Daoy (cell line): ENCODE data around the gene PDXP. TPM values are rescaled to one million over a fixed set of nuclear protein-coding genes. Genes with fewer than 3 reads are reported as not detected.

Experiments used
- DNase-seq: peaks from one replicate; pipeline ENCODE4 v3.0.0-alpha.2; 2015; ENCODE audit warnings: low read depth
- total RNA-seq: library from RNA; depleted of rRNA; stranded (reverse); fragments of >200 nt; shearing (Covaris generic); gene quantifications from 2 replicates; pipeline ENCODE4 v1.2.3, GENCODE V29; 2014; rRNA removed

PDXP gene
- total RNA-seq, 1 experiment from 2014 or later = 32.0 TPM

- DNase-seq = no peak
These were observed 39.0 kb downstream of the PDXP start for GRCh38 chr22:37697538-37697835.

GRCh38 chr22:37701141-37701786 lies 42.7 kb downstream of the PDXP start:
- DNase-seq = no peak

GRCh38 chr22:37703906-37704305 lies 45.4 kb downstream of the PDXP start:
- no peak for DNase-seq

GRCh38 chr22:37704645-37705044 lies 46.1 kb downstream of the PDXP start:
- no peak for DNase-seq

- DNase-seq = no peak
These were observed 46.7 kb downstream of the PDXP start for GRCh38 chr22:37705205-37705604.

GRCh38 chr22:37708580-37709444 lies 50.3 kb downstream of the PDXP start:
- DNase-seq = no peak

- DNase-seq = no peak
These were observed 50.9 kb downstream of the PDXP start for GRCh38 chr22:37709445-37709765.

GRCh38 chr22:37710675-37711074 lies 52.2 kb downstream of the PDXP start:
- no peak for DNase-seq

- DNase-seq = no peak
These were observed 53.0 kb downstream of the PDXP start for GRCh38 chr22:37711490-37711889.

GRCh38 chr22:37713761-37714160 lies 55.2 kb downstream of the PDXP start:
- no peak for DNase-seq

- DNase-seq = no peak
These were observed 56.1 kb downstream of the PDXP start for GRCh38 chr22:37714634-37715033.

GRCh38 chr22:37715760-37716159 lies 57.2 kb downstream of the PDXP start:
- no peak for DNase-seq

Other genes with a start within 250 kb of the PDXP start
- 2.0 and 2.3 TPM in 2 replicates for gene ELFN2, start 231.2 kb upstream of the PDXP start, total RNA-seq
- 2.4 and 3.0 TPM in 2 replicates for gene MFNG, start 172.3 kb upstream of the PDXP start, total RNA-seq
- gene CARD10, start 139.3 kb upstream of the PDXP start, total RNA-seq = 24.0 and 25.9 TPM in 2 replicates
- 11.8 and 13.1 TPM in 2 replicates for gene CDC42EP1, start 98.2 kb upstream of the PDXP start, total RNA-seq
- gene LGALS2, start 78.6 kb upstream of the PDXP start, total RNA-seq = not detected in 2 replicates
- gene GGA1, start 49.9 kb upstream of the PDXP start, total RNA-seq = 23.2 and 34.7 TPM in 2 replicates
- gene SH3BP1, start 19.1 kb upstream of the PDXP start, total RNA-seq = 3.4 and 5.7 TPM in 2 replicates
- 3,366 and 4,590 TPM in 2 replicates for gene LGALS1, start 16.9 kb downstream of the PDXP start, total RNA-seq
- gene NOL12, start 27.6 kb downstream of the PDXP start, total RNA-seq = 71.4 and 92.3 TPM in 2 replicates
- gene TRIOBP, start 38.3 kb downstream of the PDXP start, total RNA-seq = 42.9 and 45.3 TPM in 2 replicates
- 44.5 and 44.9 TPM in 2 replicates for gene GCAT, start 149.2 kb downstream of the PDXP start, total RNA-seq
- gene GALR3, start 164.7 kb downstream of the PDXP start, total RNA-seq = not detected in 2 replicates
- gene ANKRD54, start 185.6 kb downstream of the PDXP start, total RNA-seq = 59.8 and 64.7 TPM in 2 replicates
- 288 and 343 TPM in 2 replicates for gene EIF3L, start 190.7 kb downstream of the PDXP start, total RNA-seq
- 22.2 and 33.6 TPM in 2 replicates for gene MICALL1, start 247.6 kb downstream of the PDXP start, total RNA-seq